Inflammatory macrophage (primary cell): ENCODE data around the gene USP7.
"Not testable (repeated sequence)": the region's sequence is repeated elsewhere in the genome, so short reads cannot be mapped to it uniquely, and the experiment has no call there.

Experiments used
- DNase-seq, 2 donors: peaks; one replicate each; pipeline ENCODE4 v3.0.0-alpha.2; 2020 to 2022

Gene USP7

DNA sequence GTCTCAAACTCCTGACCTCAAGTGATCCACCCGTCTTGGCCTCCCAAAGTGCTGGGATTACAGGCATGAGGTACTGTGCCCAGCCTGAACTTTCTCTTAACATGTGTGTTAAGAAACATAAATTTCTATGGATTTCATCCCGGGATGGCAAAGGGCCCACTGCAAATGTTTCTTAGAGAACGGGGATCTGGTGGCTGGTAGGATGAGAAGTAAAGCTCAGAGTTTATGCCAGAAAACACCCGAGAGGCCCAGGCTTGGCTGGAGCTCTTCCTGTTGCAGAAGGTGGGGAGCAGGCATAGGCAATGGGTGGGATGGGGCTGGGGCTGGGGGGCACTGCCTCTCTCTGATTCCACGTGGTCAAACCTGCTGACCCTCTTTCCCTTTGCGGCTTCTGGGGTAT, 89.3 kb downstream of the USP7 start:
- DNase-seq, result no peak

DNA sequence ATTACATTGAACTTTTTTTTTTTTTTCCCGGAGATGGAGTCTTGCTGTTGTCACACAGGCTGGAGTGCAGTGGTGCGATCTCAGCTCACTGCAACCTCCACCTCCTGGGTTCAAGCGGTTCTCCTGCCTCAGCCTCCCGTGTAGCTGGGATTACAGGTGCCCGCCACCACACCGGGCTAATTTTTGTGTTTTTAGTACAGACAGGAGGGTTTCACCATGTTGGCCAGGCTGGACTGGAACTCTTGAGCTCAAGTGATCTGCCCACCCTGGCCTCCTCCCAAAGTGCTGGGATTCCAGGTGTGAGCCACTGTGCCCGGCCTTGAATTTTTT, 89.9 kb downstream of the USP7 start:
- DNase-seq, result not testable (repeated sequence)

DNA sequence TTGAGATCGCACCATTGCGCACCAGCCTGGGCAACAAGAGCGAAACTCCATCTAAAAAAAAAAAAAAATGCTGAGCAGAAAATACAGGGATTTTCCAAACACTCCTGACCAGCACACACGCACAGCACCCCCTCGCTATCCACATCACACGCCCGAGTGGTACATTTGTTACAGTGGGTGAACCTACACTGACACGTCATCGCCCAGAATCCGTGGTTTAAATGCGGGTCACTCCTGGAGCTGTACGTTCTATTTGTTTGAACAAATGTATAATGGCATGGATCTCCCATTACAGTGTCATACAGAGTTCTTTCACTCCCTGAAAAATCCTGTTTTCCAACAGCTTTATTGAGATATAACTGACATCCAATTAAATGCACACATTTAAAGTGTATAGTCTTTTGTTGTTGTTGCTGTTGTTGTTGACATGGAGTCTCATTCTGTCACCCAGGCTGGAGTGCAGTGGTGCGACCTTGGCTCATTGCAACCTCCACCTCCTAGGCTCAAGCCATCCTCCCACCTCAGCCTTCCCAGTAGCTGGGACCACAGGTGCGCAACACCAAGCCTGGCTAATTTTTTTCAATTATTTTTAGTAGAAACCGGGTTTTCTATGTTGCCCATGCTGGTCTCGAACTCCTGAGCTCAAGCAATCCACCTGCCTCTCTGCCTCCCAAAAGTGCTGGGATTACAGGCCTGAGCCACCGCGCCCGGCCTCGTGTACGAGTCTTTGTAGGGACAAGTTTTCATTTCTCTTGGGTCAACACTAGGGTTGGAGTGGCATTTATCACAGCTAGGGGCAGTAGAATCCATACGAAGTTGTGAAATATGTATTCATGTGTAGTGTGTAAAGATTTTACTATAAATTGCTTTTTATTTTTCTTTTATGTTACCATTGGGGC, 90.5 kb downstream of the USP7 start:
- DNase-seq, result no peak

DNA sequence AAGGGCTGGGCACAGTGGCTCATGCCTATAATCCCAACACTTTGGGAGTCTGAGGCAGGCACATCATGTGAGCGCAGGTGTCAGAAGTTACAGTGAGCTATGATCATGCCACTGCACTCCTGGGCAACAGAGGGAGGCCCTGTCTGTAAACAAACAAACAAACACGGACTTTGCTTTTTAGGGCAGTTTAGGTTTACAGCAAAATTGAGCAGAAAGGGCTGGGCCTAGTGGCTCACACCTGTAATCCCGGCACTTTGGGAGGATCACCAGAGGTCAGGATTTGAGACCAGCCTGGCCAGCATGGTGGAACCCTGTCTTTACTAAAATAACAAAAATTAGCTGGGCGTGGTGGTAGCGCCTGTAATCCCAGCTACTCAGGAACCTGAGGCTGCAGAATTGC, 91.6 kb downstream of the USP7 start:
- DNase-seq, result no peak

DNA sequence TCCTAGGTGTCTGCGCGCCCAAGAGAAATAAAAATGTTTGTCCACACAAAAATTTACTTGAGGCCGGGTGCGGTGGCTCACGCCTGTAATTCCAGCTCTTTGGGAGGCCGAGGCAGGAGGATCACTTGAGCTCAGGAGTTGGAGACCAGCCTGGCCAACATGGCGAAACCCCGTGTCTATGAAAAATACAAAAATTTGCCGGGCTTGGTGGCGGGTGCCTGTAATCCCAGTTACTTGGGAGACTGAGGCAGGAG, 93.8 kb downstream of the USP7 start:
- not testable (repeated sequence) for DNase-seq

DNA sequence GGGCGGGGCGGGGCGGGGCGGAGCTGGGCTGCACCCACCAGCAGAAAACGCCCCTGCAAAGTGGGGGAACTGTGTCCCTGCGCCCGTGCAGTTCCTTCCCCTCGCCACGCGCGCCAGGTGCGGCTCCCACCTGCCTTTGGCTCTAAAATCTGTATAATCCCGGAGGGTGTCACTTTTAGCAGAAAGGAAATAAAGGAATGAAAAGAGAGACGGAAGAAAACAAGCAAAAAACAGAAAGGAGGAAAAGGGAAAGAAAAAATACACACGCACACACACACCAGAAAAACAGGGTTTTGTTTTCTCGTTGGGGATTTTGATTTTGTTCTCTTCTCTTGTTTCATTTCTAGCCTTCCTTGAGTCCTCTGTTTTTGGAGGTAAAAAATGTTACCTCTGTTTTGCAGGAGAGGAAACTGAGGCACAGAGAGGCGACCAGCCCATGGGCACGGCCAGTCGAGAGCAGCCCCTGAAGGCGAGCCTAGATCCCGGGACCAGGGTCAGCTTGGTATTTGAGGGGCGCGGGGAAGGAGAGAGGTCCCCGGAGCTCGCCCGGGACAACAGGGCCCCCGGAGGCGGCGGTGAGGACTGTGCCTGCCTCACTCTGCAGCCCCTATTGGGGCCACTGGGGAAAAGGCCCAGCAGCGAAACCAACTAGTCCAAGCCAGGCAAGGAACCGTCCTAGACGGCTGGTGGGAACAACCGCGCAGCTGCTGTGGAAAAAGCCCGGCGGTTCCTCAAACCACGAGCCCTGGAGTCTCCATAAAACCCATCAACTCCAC, 94.3 kb downstream of the USP7 start:
- no peak for DNase-seq

DNA sequence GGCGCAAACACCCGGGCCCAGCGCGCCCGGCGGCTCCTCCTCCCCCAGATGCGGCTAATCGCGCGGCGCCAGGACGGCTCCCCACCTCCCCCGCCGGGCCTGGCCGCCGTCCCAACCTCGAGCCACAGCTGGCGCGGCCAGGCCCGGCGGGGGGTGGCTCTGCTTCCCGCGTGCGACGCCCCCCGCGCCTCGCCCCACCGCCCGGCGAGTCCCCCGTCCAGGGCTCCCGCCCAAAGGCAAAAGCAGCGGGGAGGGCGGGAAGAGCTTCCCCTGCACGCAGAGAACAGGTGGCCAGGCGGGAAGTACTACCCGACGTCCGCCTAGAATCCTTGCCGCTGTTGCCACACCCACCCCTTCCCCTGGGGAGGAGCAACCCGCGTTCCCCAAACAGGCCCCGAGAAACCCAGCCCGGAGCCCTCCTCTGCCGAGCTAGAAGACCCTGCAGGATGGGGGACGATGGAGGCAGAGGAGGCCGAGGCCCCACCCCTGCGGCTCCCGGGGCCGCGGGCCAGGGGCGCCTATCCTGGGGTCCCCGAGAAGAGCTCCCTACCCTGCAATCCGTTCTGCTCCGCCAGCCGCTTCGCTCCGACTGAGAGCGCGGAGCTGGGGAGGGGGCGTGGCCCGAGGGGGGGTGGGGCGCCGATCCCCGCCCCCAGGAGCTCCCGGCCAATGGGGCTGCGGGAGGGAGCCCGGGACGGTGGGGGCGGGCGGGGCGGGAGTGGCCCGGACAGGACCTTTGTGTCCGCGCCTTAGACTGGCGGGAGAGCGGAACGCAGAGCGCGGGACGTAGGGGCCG, 95.1 kb downstream of the USP7 start, which contains the start of gene CARHSP1:
TSS of gene CARHSP1 (minus strand) at position 591 of the 796 bp plus-strand sequence. CDS start 9,678 bp downstream, outside the sequence.
- peak; percentile 91 to 92 for DNase-seq

DNA sequence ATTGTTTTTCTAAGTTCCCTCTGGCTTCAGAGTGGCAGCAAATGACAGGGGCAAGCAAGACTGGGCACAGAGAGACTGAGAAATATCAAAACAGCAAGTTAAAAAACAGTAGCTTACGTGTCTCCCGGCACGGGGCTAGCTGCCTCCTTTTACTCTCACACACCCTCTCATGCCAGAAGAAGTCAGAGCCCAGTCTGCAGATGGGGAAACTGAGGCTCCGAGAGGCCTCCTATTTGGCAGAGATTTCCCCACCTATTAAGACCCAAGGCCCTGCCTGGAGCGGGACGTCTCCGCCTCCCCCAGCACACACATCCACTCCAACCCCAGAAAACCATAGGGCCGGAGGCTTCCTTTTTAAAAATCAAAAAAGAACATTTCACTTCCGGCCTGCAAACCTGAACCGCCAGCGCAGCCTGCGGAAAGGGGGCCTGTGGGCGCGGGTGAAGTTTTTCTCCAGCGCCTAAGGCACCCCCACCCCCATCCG, 95.7 kb downstream of the USP7 start:
- DNase-seq, result peak in 1 of 2 donors; percentile 29

DNA sequence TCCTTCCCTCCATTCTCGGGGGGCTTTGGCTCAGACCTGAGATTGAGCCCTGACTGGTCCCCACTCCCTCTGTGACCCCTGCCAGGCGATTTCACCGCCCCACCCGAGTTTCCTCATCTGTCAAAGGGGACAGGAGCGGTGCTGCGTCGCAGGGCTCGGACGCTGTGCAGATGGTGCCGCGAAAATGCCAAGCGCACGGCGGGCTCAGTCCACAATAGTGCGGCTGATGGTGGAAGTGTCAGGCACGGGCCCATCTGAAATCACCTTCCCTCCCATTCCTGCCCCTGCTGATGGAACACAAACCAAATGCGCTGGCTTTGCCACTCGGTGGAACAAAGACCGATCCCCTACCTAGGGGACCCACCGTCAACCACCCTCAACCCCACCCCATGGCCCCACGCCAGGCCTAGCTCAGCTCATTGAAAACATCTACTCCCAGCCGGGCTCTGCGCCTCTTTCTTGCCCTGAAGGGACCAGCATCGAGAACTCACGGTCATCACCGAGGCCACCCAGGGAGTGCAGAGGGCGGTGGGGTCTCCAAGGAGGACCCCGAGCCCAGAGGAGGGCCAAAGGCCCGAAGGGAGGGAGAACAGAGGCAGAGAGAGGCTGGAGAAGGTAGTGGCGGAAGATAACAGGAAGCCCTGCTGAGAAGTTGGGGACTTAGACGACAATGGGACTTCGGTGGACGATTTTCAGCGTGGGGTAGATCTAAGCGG, 96.3 kb downstream of the USP7 start:
- no peak for DNase-seq

DNA sequence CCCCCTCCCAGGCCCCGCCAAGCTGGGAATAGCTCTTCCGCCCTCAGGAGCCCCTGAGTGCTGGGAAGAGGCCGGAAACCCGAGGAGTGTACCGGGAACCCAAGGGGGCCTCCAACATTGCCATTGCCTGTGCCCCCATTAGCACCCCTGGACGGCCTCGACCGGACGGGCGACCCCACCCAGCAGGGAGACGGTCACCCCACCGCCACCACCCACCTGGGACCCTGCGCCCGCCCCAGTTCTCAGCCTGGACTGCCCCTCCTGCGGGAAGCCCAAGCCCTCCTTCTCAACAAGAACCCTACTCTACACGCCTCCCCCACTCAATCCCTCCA, 96.9 kb downstream of the USP7 start:
- DNase-seq, result no peak

DNA sequence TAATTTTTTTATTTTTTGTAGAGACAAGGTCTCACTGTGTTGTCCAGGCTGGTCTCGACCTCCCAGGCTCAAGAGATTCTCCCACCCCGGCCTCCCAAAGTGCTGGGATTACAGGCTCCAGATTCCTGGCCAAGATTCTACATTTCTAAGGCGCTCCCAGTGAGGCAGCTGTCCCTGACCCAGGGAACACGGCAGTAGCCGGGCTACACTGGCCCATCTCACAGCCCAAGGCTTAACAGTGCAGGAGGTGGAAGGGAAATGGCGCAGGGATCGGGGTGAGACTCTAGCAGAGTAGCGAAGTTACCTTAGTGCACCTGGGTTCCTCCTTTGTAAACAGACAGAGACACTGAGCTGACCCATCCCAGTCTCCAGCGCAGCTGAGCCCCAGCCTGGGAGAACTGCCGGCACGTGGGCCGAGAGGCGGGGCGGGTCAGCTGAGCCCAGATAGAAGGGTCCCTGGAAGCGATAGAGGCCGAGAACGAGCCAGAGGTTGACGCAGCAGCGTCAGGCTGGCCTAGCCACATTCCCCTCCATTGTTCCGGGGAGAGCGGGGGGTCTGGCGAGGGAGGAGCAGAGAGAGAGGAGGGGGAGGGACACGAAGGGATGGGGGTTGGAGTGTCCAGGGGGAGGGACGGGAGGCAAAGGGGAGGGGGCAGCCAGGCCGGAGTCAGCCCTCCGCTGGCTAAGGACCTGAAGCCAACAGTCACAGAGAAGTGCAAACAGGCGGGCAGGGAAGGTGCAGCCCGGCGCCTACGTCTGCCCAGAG, 97.4 kb downstream of the USP7 start:
- no peak for DNase-seq

DNA sequence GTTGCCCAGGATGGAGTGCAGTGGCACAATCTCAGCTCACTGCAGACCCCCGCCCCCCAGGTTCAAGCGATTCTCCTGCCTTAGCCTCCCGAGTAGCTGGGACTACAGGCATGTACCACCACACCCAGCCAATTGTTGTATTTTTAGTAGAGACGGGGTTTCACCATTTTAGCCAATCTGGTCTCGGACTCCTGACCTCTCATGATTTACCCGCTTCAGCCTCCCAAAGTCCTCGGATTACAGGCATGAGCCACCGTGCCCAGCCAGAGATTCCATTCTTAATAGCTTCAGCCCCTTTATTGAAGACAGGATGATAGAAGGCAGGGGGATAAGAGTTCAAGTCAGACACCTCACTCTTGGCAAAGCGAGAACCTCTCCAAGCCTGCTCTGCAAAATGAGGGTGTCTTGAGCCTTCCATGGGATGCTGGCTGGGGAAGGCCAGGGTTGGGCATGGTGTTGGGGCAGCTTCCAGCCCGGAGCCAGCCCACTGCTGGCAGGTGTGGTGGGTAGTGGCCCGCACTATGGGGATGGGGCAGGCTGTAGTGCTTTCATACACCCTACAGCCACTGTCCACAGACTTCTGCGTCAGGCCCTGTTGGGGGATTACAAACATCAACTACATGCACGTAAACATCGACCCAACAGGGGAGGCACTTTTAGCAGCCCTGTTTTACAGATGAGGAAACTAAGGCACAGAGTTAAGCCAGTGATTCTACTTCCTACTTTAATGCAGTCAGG, 98.4 kb downstream of the USP7 start:
- no peak for DNase-seq

DNA sequence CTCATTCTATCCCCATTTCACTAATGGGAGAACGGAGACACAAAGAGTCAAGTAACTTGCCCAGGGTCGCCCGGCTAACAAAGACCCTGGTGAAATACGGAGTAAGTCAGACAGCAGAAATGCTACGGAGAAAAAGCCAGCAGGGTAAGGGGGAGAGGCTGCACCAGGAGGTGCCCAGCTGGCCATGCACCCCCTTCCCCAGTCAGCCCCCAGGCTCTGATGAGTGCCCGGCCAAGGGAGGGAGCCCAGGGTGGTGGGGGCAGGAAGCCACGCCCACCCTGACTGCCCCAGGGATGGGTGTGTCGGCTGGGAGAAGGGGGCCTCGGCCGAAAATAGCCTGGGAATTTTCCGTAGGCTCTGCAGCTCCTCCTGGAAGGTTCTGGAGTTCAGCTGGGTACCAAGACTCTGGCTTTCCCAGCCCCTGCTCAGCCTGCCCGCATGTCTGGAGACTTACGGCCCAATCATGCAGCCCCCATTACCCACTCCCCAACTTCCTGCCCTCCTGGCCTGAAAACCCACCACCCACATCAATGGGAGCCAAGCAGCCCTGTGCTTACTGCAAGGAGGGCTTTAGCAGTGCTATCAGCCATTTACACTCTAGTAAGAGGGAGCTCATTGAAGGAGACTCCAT, 99.1 kb downstream of the USP7 start:
- DNase-seq, result no peak

DNA sequence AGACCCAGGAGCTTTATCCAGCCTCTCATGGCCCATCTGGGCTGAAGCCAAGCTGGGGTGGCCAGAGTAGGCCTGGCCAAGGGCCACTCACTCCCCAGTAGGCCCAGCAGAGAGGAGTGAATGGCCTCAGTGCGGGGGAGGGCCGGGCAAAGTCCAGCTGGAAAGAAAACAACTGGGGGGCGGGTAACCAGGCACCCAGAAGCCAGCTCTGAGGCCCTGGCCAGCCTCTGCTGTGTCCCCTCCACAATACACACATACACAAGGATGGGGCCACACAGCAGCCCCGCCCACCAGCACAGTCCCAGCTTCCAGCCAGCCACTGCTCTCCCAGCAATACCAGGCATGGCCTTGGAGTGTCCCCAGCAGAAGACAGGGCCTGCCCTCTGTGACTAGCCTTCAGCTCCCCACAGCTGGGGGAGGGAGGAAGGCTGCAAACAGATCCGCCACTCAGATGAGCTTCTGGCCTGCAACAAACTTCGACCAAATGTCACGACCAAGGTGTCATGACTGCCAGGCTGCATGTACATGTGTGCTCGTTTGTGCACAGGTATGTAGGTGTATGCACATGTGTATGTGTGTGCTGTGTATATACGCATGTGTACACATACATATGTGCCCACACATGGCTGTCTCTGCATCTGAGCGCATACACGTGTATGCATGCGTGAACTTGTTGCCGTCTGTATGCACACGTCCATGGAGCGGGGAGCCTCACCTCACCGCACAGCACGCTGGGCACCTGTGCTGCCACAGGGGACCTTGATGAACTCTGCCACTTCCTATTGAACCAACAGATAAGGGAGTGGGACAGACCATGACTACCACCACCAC, 99.9 kb downstream of the USP7 start:
- DNase-seq, result no peak

DNA sequence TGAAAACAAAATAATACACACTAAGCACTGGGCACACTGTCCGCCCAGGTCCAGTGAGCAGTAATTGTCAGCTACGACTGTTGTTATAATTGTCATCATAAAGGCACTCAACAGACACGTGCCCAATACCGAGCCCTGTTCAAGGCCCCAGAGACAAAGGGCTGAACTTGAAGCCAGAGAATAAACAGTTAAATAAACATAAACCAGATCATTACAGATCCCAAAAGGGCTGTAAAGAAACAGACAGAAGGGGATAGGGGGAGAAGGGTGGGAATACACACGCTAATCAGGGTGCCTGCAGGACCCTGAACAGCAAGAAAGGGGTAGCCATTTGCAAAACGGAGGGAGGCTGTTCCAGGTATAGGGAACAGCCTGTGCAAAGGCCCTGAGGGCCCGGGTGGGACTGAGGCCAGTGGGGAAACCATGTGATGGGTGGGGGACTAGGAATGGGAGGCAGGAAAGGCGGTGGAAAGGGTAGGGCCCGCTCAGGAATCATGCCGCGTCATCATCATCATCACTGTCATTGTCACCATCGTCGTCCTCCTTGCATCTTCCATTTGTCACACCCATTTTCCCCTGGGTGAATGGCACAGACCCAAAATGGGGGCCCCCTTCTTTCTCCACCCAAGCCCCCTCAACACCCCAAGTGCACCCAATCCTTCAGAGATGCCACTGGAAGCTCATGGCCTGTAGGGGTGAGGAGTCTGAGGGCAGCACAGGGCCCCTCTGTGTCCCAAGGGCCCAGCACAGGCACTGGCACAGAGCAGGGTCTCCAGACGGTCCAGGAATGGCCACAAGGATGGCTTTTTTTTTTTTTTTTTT, 101.2 kb downstream of the USP7 start:
- no peak for DNase-seq

DNA sequence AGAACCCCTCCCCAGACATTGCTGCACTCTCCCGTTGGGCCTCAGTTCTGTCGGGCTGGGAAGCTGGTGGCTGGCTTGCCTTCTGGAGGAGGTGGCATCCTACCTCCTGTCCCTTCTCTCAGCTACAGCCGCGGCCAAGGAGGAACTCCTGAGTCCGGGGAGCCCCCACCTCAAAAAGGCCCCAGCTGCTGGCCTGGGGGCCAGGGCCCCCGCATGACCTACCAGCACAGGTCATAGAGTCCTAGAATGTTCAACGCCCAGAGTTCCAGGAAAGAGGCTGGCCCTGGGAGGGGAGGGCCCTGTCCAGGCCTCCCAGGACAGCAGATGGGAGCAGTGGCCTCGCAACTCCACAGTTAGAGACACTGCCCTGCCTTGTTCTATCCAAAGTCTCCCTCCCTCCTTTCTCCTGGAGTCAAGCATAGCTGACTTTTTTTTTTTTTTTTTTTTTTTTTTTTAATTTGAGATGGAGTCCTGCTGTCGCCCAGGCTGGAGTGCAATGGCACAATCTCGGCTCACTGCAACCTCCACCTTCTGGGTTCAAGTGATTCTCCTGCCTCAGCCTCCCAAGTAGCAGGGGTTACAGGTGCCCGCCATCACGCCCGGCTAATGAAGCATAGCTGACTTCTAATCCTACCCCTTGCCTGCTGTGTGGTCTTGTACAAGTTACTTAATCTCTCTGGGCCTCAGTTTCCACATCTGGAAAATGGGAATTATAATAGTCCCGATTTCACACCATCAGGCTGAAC, 102.0 kb downstream of the USP7 start:
- DNase-seq, result no peak

DNA sequence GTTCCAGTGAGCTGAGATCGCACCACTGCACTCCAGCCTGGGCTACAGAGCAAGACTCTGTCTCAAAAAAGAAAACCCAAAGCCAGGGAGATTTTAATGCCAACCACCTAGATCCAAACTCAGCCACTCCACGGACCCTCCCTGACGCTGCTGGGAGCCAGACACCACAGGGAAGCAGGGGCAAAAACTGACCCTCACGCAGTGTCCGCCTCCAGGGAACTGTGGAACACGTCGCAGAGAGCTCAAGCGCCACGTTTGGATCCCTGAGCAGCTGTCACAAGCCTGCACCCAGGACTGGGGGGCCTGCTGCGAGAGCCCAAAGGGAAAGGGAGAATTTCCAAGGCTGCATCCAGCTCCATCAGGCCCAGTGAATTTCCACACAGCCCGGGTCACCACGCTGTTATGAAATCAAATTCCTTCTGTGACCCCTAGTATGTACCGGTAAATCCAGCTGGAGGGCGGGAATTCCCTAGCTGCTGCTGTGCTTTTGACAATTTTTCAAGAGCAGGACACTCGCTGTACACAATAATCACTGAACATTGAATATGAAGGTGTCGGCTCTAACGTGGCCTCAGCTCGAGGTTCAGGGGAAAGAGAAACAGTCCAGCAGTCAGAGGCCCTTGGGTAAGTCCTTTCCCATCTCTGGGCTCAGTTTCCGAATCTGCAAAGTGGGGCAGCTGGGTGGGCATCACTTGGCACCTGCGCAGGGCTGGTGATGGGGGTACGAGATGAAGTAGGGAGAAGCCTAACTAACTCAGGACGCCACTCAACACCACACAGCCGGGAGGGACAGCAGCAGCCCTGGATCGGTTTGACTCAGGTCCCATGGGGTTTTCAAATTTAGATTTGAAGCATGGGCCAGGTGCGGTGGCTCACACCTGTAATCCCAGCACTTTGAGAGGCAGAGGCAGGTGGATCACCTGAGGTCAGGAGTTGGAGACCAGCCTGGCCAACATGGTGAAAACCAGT, 103.5 kb downstream of the USP7 start:
- DNase-seq, result no peak
